Aorta (tissue), 5 donors: ENCODE data around the gene EFHC1. TPM values are rescaled to one million over a fixed set of nuclear protein-coding genes. Genes with fewer than 3 reads are reported as not detected.

Source experiments
- ATAC-seq: fragments of 200-7000 bp; cut with Tn5 transposase; one replicate; pipeline ENCODE4 v1.9.1; 2022; ENCODE audit warnings: moderate library complexity; ENCODE audit not compliant: low FRiP score
- DNase-seq, 2 donors: peaks; one replicate each; pipeline ENCODE4 v3.0.0-alpha.2; 2020
- H3K27ac ChIP-seq, 2 donors: one replicate each; pipeline ENCODE4 v1.5.1; 2013; ENCODE audit warnings: low read length in 2 of 2, mild to moderate bottlenecking in 2 of 2, moderate library complexity in 2 of 2, control low read depth in 1 of 2, inconsistent platforms in 1 of 2, low read depth in 1 of 2
- H3K27me3 ChIP-seq, 2 donors: one replicate each; pipeline ENCODE4 v1.6.1; 2013; ENCODE audit warnings: control low read depth in 1 of 2, low read length in 1 of 2, mild to moderate bottlenecking in 1 of 2, moderate library complexity in 1 of 2; ENCODE audit not compliant: insufficient read depth in 2 of 2, control insufficient read depth in 1 of 2
- H3K36me3 ChIP-seq, 2 donors: one replicate each; pipeline ENCODE4 v1.6.1; 2013; ENCODE audit warnings: control low read depth in 1 of 2, low read length in 1 of 2, mild to moderate bottlenecking in 1 of 2; ENCODE audit not compliant: insufficient read depth in 2 of 2, control insufficient read depth in 1 of 2
- H3K4me1 ChIP-seq, 2 donors: one replicate each; pipeline ENCODE4 v1.6.1; 2013; ENCODE audit warnings: low read length in 2 of 2, control low read depth in 1 of 2, mild to moderate bottlenecking in 1 of 2, moderate library complexity in 1 of 2; ENCODE audit not compliant: insufficient read depth in 2 of 2, control insufficient read depth in 1 of 2
- H3K4me3 ChIP-seq, 2 donors: one replicate each; pipeline ENCODE4 v1.5.1; 2013; ENCODE audit warnings: low read length in 2 of 2, control low read depth in 1 of 2, mild to moderate bottlenecking in 1 of 2
- H3K9me3 ChIP-seq: one replicate; pipeline ENCODE4 v1.6.1; 2013; ENCODE audit warnings: mild to moderate bottlenecking, low read length; ENCODE audit not compliant: control insufficient read depth
- WGBS, 2 donors: extraction: QIAGEN DNeasy Blood & Tissue Kit; methylation state at CpG; one replicate each; pipeline ENCODE4 v1.1.7; 2013; 5-methylcytosine and 5-hydroxymethylcytosine counted together
- intact Hi-C, 2 donors: fragments of 100-400 bp; cut with DNase I; formaldehyde crosslinking; loops; one replicate each; pipeline versions ENCODE4 v1.14.2 to v1.15.0; 2022
- polyA plus RNA-seq, 2 donors: library from polyadenylated mRNA; stranded (reverse); fragments of 200-250 nt; gene quantifications; one replicate each; pipeline ENCODE4 v1.2.3, GENCODE V29; 2013
- total RNA-seq, 2 donors: library from RNA; stranded (reverse); fragmentation: NEBNext Ultra II Directional; extraction: Animal tissue kit (Norgen Biotek cat#: 25700); gene quantifications; one replicate each; pipeline ENCODE4 v1.2.1, GENCODE V29; 2021
- donor health status: healthy with polysubstance abuse.
- donor health status: Bipolar disorder and iron deficiency.
- donor health status: DM: no; HTN: no; CAD: no.
- donor health status: DM: no; HTN: no; CAD: no.
- donor health status: DM: yes; HTN: yes; CAD: no.

The EFHC1 gene
- total and polyA plus RNA-seq, 4 donors: 3.0 to 51.5 (median 21.1) TPM

DNA sequence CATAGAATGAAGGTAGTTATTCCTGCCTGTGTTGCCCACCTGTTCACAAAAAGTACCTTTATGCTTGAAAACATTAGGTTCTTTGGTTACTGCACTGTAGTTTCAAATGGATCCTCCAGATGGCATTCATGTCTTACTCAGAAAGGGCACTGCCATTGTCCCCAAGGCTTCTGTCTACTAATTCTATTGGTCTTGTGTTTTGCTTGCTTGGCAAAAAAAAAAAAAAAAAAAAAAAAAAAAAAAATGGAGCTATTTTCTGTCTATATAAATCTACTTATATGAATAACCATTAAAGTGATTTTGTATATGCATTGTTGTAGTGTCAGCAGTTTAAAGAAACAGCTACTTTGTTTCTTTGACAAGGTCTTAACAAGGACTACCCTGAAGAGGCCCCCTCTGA, 12.7 kb upstream of the EFHC1 start:
- no peaks in the 10 kb centered on the region for H3K27me3 ChIP-seq
- no peak overlapping the region for H3K4me3 ChIP-seq
- intact Hi-C loops: no loop called here
- H3K9me3 ChIP-seq: no peaks in the 10 kb centered on the region
- H3K27ac ChIP-seq: no peak overlapping the region
- no peak for DNase-seq
- ATAC-seq: no peak
- no peaks in the 10 kb centered on the region for H3K36me3 ChIP-seq
- no peaks in the 10 kb centered on the region for H3K4me1 ChIP-seq

DNA sequence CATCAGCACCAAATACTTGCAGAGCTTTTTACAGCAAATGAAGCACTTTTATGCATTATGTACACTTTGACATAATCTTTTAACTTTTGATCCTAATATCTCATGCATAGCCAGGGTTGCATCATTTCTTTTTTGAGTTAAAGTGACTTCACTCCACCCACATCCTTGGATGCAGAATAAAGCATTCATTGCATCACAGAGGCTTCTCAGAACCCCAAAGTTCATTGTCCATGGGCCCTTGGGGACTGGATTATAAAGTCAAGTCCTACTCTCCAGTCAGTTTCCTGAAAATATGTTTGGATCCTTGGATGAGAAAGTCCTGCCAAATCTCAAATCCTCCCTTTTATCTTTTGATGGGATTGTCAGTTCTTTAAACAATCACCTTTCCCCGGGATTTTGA, 10.6 kb upstream of the EFHC1 start:
- DNase-seq: no peak
- H3K4me1 ChIP-seq: no peaks in the 10 kb centered on the region
- intact Hi-C loops: no loop called here
- no peaks in the 10 kb centered on the region for H3K9me3 ChIP-seq
- ATAC-seq: no peak
- H3K27ac ChIP-seq: no peak overlapping the region
- no peak overlapping the region for H3K4me3 ChIP-seq
- H3K36me3 ChIP-seq: no peaks in the 10 kb centered on the region
- WGBS, 2 donors: 58 to 59% methylated on average over 1 of the region's 1 CpG
- H3K27me3 ChIP-seq: no peaks in the 10 kb centered on the region

DNA sequence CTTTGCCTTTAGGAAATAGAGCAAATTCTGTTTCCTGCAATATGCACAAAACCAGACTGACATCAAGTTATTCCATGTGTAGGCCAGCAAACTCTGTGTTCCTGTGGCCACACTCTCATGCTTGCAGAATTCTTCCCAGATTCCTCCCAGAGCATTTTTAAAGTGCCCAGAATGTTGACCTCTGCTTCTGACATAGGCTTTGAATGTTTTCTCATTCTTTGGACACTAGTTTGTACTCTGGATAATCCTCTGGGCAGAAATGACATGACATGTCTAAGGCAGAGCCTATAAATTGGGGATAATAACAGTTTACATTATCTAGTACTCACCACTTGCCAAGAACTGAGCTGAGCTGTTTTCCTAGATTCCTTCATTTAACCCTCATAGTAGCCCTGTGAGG, 9.2 kb upstream of the EFHC1 start:
- intact Hi-C loops: no loop called here
- no peaks in the 10 kb centered on the region for H3K27me3 ChIP-seq
- H3K36me3 ChIP-seq: no peaks in the 10 kb centered on the region
- H3K4me3 ChIP-seq: no peak overlapping the region
- H3K27ac ChIP-seq: no peak overlapping the region
- DNase-seq: no peak
- no peak for ATAC-seq
- H3K4me1 ChIP-seq: no peaks in the 10 kb centered on the region
- H3K9me3 ChIP-seq: no peaks in the 10 kb centered on the region

DNA sequence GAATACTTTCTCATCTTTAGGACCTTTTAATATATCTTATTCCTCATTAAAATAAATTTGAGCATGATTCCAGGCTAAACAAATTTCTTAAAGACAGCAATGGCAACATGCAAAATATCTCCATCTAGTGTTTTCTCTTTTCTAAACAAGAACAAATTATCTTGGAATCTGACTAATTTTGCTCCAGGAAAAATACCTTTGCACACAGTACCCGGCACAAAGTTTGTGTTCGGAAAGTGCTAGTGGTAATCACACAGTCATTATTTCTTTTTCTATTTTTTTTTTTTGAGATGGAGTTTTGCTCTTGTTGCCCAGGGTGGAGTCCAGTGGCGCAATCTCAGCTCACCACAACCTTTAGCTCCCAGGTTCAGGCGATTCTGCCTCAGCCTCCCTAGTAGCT, 8.2 kb upstream of the EFHC1 start:
- H3K27me3 ChIP-seq: no peaks in the 10 kb centered on the region
- intact Hi-C loops: no loop called here
- no peaks in the 10 kb centered on the region for H3K36me3 ChIP-seq
- H3K4me3 ChIP-seq: no peak overlapping the region
- DNase-seq: no peak
- no peak for ATAC-seq
- H3K9me3 ChIP-seq: no peaks in the 10 kb centered on the region
- H3K27ac ChIP-seq: no peak overlapping the region
- no peaks in the 10 kb centered on the region for H3K4me1 ChIP-seq
- 79 to 85% methylated on average over 4 of the region's 4 CpGs for WGBS, 2 donors

DNA sequence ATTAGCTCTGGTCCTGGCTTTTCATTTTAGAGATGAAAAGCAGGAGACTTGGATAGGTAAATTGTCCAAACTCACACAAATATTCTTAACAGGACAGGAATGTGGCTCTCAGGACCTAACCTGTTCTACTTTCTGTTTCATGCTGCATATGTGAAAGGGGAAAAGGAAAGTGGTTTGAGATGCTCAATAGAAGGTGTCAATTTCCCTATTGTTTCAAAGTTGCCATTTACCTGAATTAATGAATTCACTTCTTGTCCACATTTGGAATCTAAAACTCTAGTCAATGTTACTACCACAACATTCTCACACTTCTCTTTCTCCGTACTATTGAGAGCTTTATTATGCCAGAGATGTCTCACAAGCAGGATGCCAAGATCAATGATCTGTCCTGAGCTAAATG, 4.8 kb upstream of the EFHC1 start:
- 87 to 91% methylated on average over 1 of the region's 1 CpG for WGBS, 2 donors
- DNase-seq: no peak
- Histone ChIP-seq H3K4me3 (no peak overlapping the region), H3K27me3 (no peaks in the 10 kb centered on the region), H3K27ac (no peak overlapping the region), H3K4me1 (no peaks in the 10 kb centered on the region), H3K36me3 (no peaks in the 10 kb centered on the region), H3K9me3 (no peaks in the 10 kb centered on the region)
- intact Hi-C loops: loop anchor here in 1 of 2 donors (5.0 kb wide), 1 partner anchor 182 kb away; no protein-coding TSS in a partner anchor
- no peak for ATAC-seq

DNA sequence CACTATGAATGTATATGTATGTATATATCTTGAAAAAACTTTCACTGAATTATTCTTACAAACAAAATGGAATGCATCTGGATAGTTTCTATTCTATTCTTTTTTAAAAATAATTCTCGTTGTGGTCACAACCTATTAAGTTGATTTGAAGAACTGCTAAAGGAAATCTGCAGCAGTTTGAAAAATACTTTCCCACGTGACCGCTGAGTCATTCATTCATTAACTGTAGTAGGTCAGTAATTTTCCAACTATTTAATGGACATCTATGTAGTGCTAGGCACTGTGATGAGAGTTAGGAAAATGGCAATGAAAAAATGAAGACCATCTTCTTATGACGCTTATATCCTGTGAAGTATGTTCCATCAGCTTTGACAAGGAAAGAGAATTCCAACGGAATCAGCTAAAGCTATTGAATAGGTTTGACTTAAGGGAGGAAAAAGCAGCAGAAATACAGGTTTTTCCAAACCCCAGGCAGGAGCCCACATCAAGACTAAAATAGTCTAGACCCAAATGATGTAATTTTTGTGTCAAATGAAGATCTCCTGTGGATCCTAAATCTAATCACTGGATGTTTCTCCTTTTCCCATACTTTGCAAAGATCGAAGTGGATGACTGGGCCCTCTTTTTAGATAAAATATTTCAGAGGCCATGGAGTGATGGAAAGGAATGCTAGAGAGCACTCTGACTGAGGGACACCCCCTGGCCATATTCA, 4.1 kb upstream of the EFHC1 start:
- Histone ChIP-seq H3K9me3 (no peaks in the 10 kb centered on the region), H3K4me3 (no peak overlapping the region), H3K27ac (no peak overlapping the region), H3K36me3 (no peaks in the 10 kb centered on the region), H3K27me3 (no peaks in the 10 kb centered on the region), H3K4me1 (peaks cover 0 to 5% of the 10 kb centered on the region in 2 donors)
- 60 to 65% methylated on average over 6 of the region's 6 CpGs for WGBS, 2 donors
- DNase-seq (no peak), ATAC-seq (no peak)
- intact Hi-C loops: loop anchor here (1.0 to 5.0 kb wide), 4 partner anchors 181 to 247 kb away; no protein-coding TSS in a partner anchor

DNA sequence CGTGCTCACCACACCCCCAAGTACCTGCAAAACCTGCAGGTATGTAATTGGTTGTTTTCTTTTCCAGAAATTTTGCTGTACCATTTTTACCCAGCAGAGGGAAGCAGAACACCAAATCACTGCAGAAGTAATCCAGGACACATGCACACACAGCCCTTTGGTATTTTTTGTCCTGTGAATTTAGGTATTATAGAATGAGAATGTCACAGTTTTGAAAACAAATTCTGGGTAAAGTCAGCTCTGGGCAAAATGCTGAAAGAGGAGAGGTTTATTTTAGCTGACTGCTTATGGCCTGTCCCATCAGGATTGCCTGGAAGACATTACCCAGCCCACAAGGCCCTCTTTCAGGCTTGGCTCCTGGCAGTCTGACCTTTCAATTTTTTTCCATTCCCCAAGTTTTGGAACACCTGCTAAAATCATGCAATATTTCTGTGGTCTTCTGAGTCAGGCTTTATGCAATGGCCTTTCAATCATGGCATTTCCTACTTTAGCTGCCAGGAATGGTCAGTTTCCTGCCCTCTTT, 3.5 kb upstream of the EFHC1 start:
- WGBS, 2 donors: 0% methylated on average over 1 of the region's 1 CpG
- Histone ChIP-seq H3K27ac (peak overlapping the region in 1 of 2 donors; percentile 56), H3K4me1 (peaks cover 0 to 5% of the 10 kb centered on the region in 2 donors), H3K36me3 (no peaks in the 10 kb centered on the region), H3K4me3 (no peak overlapping the region), H3K9me3 (no peaks in the 10 kb centered on the region), H3K27me3 (no peaks in the 10 kb centered on the region)
- ATAC-seq (no peak), DNase-seq (no peak)
- intact Hi-C loops: loop anchor here (1.0 to 5.0 kb wide), 4 partner anchors 180 to 247 kb away; no protein-coding TSS in a partner anchor

DNA sequence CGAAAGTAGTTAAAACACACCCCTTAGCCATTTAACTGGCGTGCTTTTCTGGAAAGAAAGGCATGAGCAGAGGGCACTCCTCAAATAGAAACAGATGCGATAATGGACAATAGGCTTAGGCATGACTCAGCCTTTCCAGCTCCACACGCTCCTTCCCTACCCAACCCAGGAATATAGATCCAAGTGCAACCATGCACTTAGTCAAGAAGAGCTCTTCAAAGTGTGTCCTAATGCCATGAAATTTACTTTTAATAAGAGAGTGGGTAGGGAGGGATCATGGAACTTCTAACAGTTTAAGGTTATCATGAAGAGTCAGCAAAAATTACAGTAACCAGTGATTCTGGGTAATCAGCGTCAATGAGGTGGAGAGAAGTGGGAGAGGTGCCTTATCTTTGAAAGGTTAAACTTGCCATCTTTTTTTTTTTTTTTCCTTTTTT, 2.4 kb upstream of the EFHC1 start:
- H3K9me3 ChIP-seq: no peaks in the 10 kb centered on the region
- no peaks in the 10 kb centered on the region for H3K36me3 ChIP-seq
- H3K27ac ChIP-seq: peak overlapping the region in 1 of 2 donors; percentile 59
- no peaks in the 10 kb centered on the region for H3K27me3 ChIP-seq
- no peak for ATAC-seq
- intact Hi-C loops: loop anchor here (2.0 to 5.0 kb wide), 3 partner anchors 179 to 245 kb away; no protein-coding TSS in a partner anchor
- no peak overlapping the region for H3K4me3 ChIP-seq
- 45 to 52% methylated on average over 5 of the region's 5 CpGs for WGBS, 2 donors
- peaks cover 0 to 5% of the 10 kb centered on the region in 2 donors for H3K4me1 ChIP-seq
- no peak for DNase-seq

DNA sequence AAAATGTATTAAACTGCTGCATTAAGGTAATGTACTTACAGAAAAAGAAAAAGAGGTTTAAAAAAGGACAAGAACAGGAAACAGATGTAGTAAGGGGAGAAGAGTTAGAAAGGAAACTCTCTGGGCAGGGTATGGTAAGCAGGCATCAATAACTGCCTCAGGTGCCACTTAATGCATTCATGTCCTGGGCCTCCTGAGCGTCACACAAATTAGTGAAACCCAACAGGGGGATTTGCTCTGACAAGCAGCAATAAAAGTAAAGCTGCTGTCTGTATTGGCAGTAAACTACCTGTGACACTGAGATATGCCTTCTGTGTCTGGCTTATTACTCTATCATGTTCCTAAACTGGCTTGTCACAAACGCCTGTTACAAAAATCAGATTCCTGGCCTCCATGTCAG, 1.5 kb upstream of the EFHC1 start:
- Histone ChIP-seq H3K4me3 (no peak overlapping the region), H3K27ac (no peak overlapping the region), H3K4me1 (peaks cover 0 to 5% of the 10 kb centered on the region in 2 donors), H3K36me3 (no peaks in the 10 kb centered on the region), H3K27me3 (no peaks in the 10 kb centered on the region), H3K9me3 (no peaks in the 10 kb centered on the region)
- 68 to 69% methylated on average over 2 of the region's 2 CpGs for WGBS, 2 donors
- ATAC-seq: no peak
- intact Hi-C loops: loop anchor here in 1 of 2 donors (5.0 kb wide), 1 partner anchor 179 kb away; no protein-coding TSS in a partner anchor
- no peak for DNase-seq
